Mesothelial cell of epicardium (in vitro differentiated cells): ENCODE data around the gene OPCML. TPM values are rescaled to one million over a fixed set of nuclear protein-coding genes. Genes with fewer than 3 reads are reported as not detected.

Experiments used
- DNase-seq, 2 experiments: peaks; one replicate each; pipeline ENCODE4 v3.0.0; 2021; ENCODE audit warnings: low spot score in 2 of 2; ENCODE audit not compliant: unreplicated experiment in 2 of 2
- H3K27ac Mint-ChIP-seq: 2 replicates; pipeline ENCODE4 v1.8.0; 2021; ENCODE audit warnings: mixed read lengths
- H3K27me3 Mint-ChIP-seq: 2 replicates; pipeline ENCODE4 v1.8.0; 2021; ENCODE audit warnings: low read depth, mixed read lengths
- H3K36me3 Mint-ChIP-seq: 2 replicates; pipeline ENCODE4 v1.8.0; 2021; ENCODE audit warnings: mixed read lengths
- H3K4me1 Mint-ChIP-seq: 2 replicates; pipeline ENCODE4 v1.8.0; 2021; ENCODE audit warnings: mixed read lengths
- H3K4me3 Mint-ChIP-seq: 2 replicates; pipeline ENCODE4 v1.8.0; 2021; ENCODE audit warnings: mild to moderate bottlenecking, moderate library complexity, mixed read lengths
- H3K9me3 Mint-ChIP-seq: 2 replicates; pipeline ENCODE4 v1.8.0; 2021; ENCODE audit warnings: mixed read lengths
- CTCF ChIP-seq: fragments of 200-600 bp; sonication (generic); IDR thresholded peaks from one replicate; pipeline ENCODE4 v1.5.0; 2021; ENCODE audit warnings: antibody characterized with exemption; ENCODE audit not compliant: unreplicated experiment
- total RNA-seq: library from RNA; stranded (reverse); gene quantifications from 3 replicates; pipeline ENCODE4 v1.2.1, GENCODE V29; 2021

The OPCML gene
- total RNA-seq, 1 donor from 2014 or later = 3.0 TPM

GRCh38 chr11:133269267-133269666 lies 263.0 kb downstream of the OPCML start:
- Mint-ChIP-seq H3K27ac (no peak overlapping the region), H3K27me3 (peaks cover 41% of the 10 kb centered on the region), H3K9me3 (no peaks in the 10 kb centered on the region), H3K36me3 (no peaks in the 10 kb centered on the region), H3K4me1 (no peaks in the 10 kb centered on the region), H3K4me3 (no peak overlapping the region)
- no peak for TF ChIP-seq CTCF
- DNase-seq = no peak

GRCh38 chr11:133266986-133267385 lies 265.3 kb downstream of the OPCML start:
- no peak overlapping the region for H3K4me3 Mint-ChIP-seq
- H3K4me1 Mint-ChIP-seq = no peaks in the 10 kb centered on the region
- H3K9me3 Mint-ChIP-seq = no peaks in the 10 kb centered on the region
- DNase-seq = no peak
- no peak for TF ChIP-seq CTCF
- no peaks in the 10 kb centered on the region for H3K36me3 Mint-ChIP-seq
- no peak overlapping the region for H3K27ac Mint-ChIP-seq
- peaks cover 52% of the 10 kb centered on the region for H3K27me3 Mint-ChIP-seq

- no peak for TF ChIP-seq CTCF
- no peaks in the 10 kb centered on the region for H3K36me3 Mint-ChIP-seq
- no peak overlapping the region for H3K4me3 Mint-ChIP-seq
Observed at GRCh38 chr11:133265530-133266035, 266.7 kb downstream of the OPCML start.

GRCh38 chr11:133263332-133263731 lies 269.0 kb downstream of the OPCML start:
- no peak for DNase-seq
- no peak overlapping the region for H3K4me3 Mint-ChIP-seq
- TF ChIP-seq CTCF = no peak
- no peaks in the 10 kb centered on the region for H3K9me3 Mint-ChIP-seq
- no peak overlapping the region for H3K27ac Mint-ChIP-seq
- peaks cover 46% of the 10 kb centered on the region for H3K27me3 Mint-ChIP-seq
- no peaks in the 10 kb centered on the region for H3K36me3 Mint-ChIP-seq
- no peaks in the 10 kb centered on the region for H3K4me1 Mint-ChIP-seq

More at GRCh38 chr11:133265530-133266035, 266.7 kb downstream of the OPCML start:
- Mint-ChIP-seq H3K9me3 (no peaks in the 10 kb centered on the region), H3K27me3 (peaks cover 50% of the 10 kb centered on the region), H3K4me1 (no peaks in the 10 kb centered on the region), H3K27ac (no peak overlapping the region)
- DNase-seq = no peak

GRCh38 chr11:133258751-133259150 lies 273.6 kb downstream of the OPCML start:
- H3K36me3 Mint-ChIP-seq = no peaks in the 10 kb centered on the region
- DNase-seq = no peak
- peaks cover 33% of the 10 kb centered on the region for H3K27me3 Mint-ChIP-seq
- no peak overlapping the region for H3K4me3 Mint-ChIP-seq
- no peak overlapping the region for H3K27ac Mint-ChIP-seq
- no peak for TF ChIP-seq CTCF
- H3K9me3 Mint-ChIP-seq = no peaks in the 10 kb centered on the region
- no peaks in the 10 kb centered on the region for H3K4me1 Mint-ChIP-seq

GRCh38 chr11:133254601-133255000 lies 277.7 kb downstream of the OPCML start:
- H3K36me3 Mint-ChIP-seq = no peaks in the 10 kb centered on the region
- no peak for TF ChIP-seq CTCF
- H3K4me1 Mint-ChIP-seq = no peaks in the 10 kb centered on the region
- H3K27ac Mint-ChIP-seq = no peak overlapping the region
- H3K9me3 Mint-ChIP-seq = no peaks in the 10 kb centered on the region
- H3K4me3 Mint-ChIP-seq = no peak overlapping the region
- H3K27me3 Mint-ChIP-seq = peaks cover 31% of the 10 kb centered on the region
- no peak for DNase-seq
